DOHH2 (cell line): Measurements from ENCODE around the gene PCDHB12.
"Not testable (repeated sequence)": the region's sequence is repeated elsewhere in the genome, so short reads cannot be mapped to it uniquely, and the experiment has no call there.

Experiments used
- H3F3A ChIP-seq: fragments of 200-600 bp; sonication (generic), shearing (Covaris generic); 2 replicates; pipeline ENCODE4 v1.6.0; 2016; ENCODE audit warnings: antibody characterized with exemption, mild to moderate bottlenecking; ENCODE audit not compliant: control insufficient read depth, insufficient read depth
- H3K27ac ChIP-seq: fragments of 200-600 bp; sonication (generic); 2 replicates; pipeline ENCODE4 v1.5.1; 2014; ENCODE audit warnings: low read depth, mild to moderate bottlenecking, low read length, moderate library complexity
- H3K27me3 ChIP-seq: fragments of 200-600 bp; sonication (generic); 2 replicates; pipeline ENCODE4 v1.6.1; 2014; ENCODE audit warnings: mild to moderate bottlenecking, low read length, mixed read lengths; ENCODE audit not compliant: control insufficient read depth
- H3K36me3 ChIP-seq: fragments of 200-600 bp; sonication (generic); 2 replicates; pipeline ENCODE4 v1.6.1; 2014; ENCODE audit warnings: mild to moderate bottlenecking, low read length, moderate library complexity, mixed read lengths; ENCODE audit not compliant: control insufficient read depth
- H3K4me1 ChIP-seq: fragments of 200-600 bp; sonication (generic); 2 replicates; pipeline ENCODE4 v1.6.1; 2014; ENCODE audit warnings: mild to moderate bottlenecking, low read length, mixed read lengths; ENCODE audit not compliant: control insufficient read depth
- H3K4me2 ChIP-seq: fragments of 200-600 bp; sonication (generic); 2 replicates; pipeline ENCODE4 v1.6.0; 2014; ENCODE audit warnings: mild to moderate bottlenecking, low read length, moderate library complexity
- H3K4me3 ChIP-seq: fragments of 200-600 bp; sonication (generic); 2 replicates; pipeline ENCODE4 v1.5.1; 2014; ENCODE audit warnings: mild to moderate bottlenecking, low read length, mixed read lengths
- H3K79me2 ChIP-seq: fragments of 200-600 bp; sonication (generic); 2 replicates; pipeline ENCODE4 v1.6.1; 2014; ENCODE audit warnings: mild to moderate bottlenecking, low read length, mixed read lengths; ENCODE audit not compliant: control insufficient read depth
- H3K9me2 ChIP-seq: fragments of 200-600 bp; sonication (generic); replicated peaks from 2 replicates; pipeline ENCODE4 v1.6.1; 2014; ENCODE audit warnings: mild to moderate bottlenecking, low read length, mixed read lengths; ENCODE audit not compliant: control insufficient read depth
- H3K9me3 ChIP-seq: fragments of 200-600 bp; sonication (generic); 2 replicates; pipeline ENCODE4 v1.6.1; 2014; ENCODE audit warnings: antibody characterized with exemption, low read length, mixed read lengths; ENCODE audit not compliant: control insufficient read depth, insufficient read depth
- H4K20me1 ChIP-seq: fragments of 200-600 bp; sonication (generic); 2 replicates; pipeline ENCODE4 v1.6.0; 2014; ENCODE audit warnings: low read depth, mild to moderate bottlenecking, antibody characterized with exemption, low read length, moderate library complexity; ENCODE audit not compliant: control insufficient read depth, insufficient read depth
- EZH2phosphoT487 ChIP-seq: fragments of 200-600 bp; sonication (generic); IDR thresholded peaks from 2 replicates; pipeline ENCODE4 v1.6.1; 2017; ENCODE audit warnings: borderline replicate concordance, mild to moderate bottlenecking, antibody characterized with exemption, low read length, moderate library complexity, mixed read lengths
- TF ChIP-seq, protein P1 (sequence below): fragments of 200-600 bp; sonication (generic); IDR thresholded peaks from one replicate; pipeline ENCODE4 v1.5.1; 2014; ENCODE audit warnings: antibody characterized with exemption, mild to moderate bottlenecking, low read depth, low read length; ENCODE audit not compliant: poor library complexity, severe bottlenecking

PCDHB12 gene

DNA sequence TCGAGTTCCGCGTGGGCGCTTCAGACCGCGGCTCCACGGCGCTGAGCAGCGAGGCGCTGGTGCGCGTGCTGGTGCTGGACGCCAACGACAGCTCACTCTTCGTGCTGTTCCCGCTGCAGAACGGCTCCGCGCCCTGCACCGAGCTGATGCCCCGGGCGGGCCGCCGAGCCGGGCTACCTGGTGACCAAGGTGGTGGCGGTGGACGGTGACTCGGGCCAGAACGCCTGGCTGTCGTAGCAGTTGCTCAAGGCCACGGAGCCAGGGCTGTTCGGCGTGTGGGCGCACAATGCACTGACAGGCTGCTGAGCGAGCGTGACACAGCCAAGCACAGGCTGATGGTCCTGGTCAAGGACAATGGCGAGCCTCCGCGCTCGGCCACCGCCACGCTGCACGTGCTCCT, 33.0 kb downstream of the PCDHB12 start:
- Histone ChIP-seq H3K36me3 (no peaks in the 10 kb centered on the region), H3K9me3 (peaks cover 9% of the 10 kb centered on the region; the same call in 1 of the 2 replicates), H3K27me3 (no peaks in the 10 kb centered on the region), H3K9me2 (no peaks in the 10 kb centered on the region), H3F3A (no peaks in the 10 kb centered on the region), H3K79me2 (no peaks in the 10 kb centered on the region), H3K27ac (no peak overlapping the region), H3K4me3 (no peak overlapping the region), H3K4me1 (no peaks in the 10 kb centered on the region), H3K4me2 (no peak overlapping the region), H4K20me1 (no peaks in the 10 kb centered on the region)
- TF ChIP-seq EZH2phosphoT487, result no peak
- TF ChIP-seq, protein P1, sequence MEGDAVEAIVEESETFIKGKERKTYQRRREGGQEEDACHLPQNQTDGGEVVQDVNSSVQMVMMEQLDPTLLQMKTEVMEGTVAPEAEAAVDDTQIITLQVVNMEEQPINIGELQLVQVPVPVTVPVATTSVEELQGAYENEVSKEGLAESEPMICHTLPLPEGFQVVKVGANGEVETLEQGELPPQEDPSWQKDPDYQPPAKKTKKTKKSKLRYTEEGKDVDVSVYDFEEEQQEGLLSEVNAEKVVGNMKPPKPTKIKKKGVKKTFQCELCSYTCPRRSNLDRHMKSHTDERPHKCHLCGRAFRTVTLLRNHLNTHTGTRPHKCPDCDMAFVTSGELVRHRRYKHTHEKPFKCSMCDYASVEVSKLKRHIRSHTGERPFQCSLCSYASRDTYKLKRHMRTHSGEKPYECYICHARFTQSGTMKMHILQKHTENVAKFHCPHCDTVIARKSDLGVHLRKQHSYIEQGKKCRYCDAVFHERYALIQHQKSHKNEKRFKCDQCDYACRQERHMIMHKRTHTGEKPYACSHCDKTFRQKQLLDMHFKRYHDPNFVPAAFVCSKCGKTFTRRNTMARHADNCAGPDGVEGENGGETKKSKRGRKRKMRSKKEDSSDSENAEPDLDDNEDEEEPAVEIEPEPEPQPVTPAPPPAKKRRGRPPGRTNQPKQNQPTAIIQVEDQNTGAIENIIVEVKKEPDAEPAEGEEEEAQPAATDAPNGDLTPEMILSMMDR, result no peak

DNA sequence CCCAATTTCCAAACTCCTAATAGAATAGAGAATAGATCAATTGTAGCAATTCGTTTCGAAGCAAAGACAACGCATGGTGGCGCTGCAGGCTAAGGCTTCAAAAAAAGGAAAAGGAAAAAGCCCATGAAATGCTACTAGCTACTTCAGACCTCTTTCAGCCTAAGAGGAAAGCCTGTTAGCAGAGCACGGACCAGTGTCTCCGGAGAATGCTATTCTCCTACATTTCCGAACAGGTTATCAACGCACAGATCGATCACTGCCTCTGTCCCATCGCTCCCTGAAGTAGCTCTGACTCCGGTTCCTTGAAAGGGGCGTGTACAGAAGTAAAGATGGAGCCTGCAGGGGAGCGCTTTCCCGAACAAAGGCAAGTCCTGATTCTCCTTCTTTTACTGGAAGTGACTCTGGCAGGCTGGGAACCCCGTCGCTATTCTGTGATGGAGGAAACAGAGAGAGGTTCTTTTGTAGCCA, 36.8 kb downstream of the PCDHB12 start, which contains the start of gene PCDHB15:
Gene PCDHB15, plus strand, starts transcription at position 146 of the 468 bp plus-strand sequence. Its CDS starts 184 bp downstream, at position 330.
- no peaks in the 10 kb centered on the region for H3K36me3 ChIP-seq
- no peak within 1 kb of the TSS for H3K4me3 ChIP-seq
- TF ChIP-seq, protein P1, result peak; percentile 47
- no peak for TF ChIP-seq EZH2phosphoT487
- no peaks in the 10 kb centered on the region for H3K27me3 ChIP-seq
- H3K4me2 ChIP-seq, result no peak within 1 kb of the TSS
- no peaks in the 10 kb centered on the region for H3F3A ChIP-seq
- H3K79me2 ChIP-seq, result no peaks in the 10 kb centered on the region
- peaks cover 15% of the 10 kb centered on the region; the same call in 1 of the 2 replicates for H3K9me3 ChIP-seq
- no peaks in the 10 kb centered on the region for H3K4me1 ChIP-seq
- H4K20me1 ChIP-seq, result no peaks in the 10 kb centered on the region
- H3K27ac ChIP-seq, result no peak within 1 kb of the TSS
- H3K9me2 ChIP-seq, result no peaks in the 10 kb centered on the region

DNA sequence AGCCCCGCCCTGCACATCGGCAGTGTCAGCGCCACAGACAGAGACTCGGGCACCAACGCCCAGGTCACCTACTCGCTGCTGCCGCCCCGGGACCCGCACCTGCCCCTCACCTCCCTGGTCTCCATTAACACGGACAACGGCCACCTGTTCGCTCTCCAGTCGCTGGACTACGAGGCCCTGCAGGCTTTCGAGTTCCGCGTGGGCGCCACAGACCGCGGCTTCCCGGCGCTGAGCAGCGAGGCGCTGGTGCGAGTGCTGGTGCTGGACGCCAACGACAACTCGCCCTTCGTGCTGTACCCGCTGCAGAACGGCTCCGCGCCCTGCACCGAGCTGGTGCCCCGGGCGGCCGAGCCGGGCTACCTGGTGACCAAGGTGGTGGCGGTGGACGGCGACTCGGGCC, 38.5 kb downstream of the PCDHB12 start:
- H3K4me3 ChIP-seq, H3K9me2 ChIP-seq, H3K27ac ChIP-seq, H4K20me1 ChIP-seq, H3K79me2 ChIP-seq, H3F3A ChIP-seq, H3K36me3 ChIP-seq, H3K27me3 ChIP-seq, H3K4me1 ChIP-seq, H3K4me2 ChIP-seq: not testable (repeated sequence)
- peaks cover 10% of the 10 kb centered on the region; the same call in 1 of the 2 replicates for H3K9me3 ChIP-seq

DNA sequence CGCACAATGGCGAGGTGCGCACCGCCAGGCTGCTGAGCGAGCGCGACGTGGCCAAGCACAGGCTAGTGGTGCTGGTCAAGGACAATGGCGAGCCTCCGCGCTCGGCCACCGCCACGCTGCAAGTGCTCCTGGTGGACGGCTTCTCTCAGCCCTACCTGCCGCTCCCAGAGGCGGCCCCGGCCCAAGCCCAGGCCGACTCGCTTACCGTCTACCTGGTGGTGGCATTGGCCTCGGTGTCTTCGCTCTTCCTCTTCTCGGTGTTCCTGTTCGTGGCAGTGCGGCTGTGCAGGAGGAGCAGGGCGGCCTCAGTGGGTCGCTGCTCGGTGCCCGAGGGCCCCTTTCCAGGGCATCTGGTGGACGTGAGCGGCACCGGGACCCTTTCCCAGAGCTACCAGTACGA, 38.9 kb downstream of the PCDHB12 start:
- not testable (repeated sequence) for H3K4me1 ChIP-seq, H3K27me3 ChIP-seq, H3K36me3 ChIP-seq, H3K27ac ChIP-seq, H4K20me1 ChIP-seq, H3K9me2 ChIP-seq, H3K4me3 ChIP-seq, H3F3A ChIP-seq, H3K4me2 ChIP-seq, H3K79me2 ChIP-seq, H3K9me3 ChIP-seq
